ENCODE data around the gene TPH2.

Gene TPH2

GRCh38 chr12:71938728-71939385 lies at the start of gene TPH2:
Gene TPH2, plus strand, starts transcription at chr12:71938845. Its CDS starts 142 bp downstream, at chr12:71938987.
- Mint-ChIP-seq H3K9me3 (no peaks in the 10 kb centered on the region), H3K27me3 (peaks cover 35 to 41% of the 10 kb centered on the region in 2 donors), H3K4me1 (peaks cover 0 to 2% of the 10 kb centered on the region in 2 donors), H3K36me3 (no peaks in the 10 kb centered on the region), H3K27ac (no peak within 1 kb of the TSS), H3K4me3 (no peak within 1 kb of the TSS)
- DNase-seq (peak; percentile 11), ATAC-seq (replicated peaks) (peak; percentile 52 to 55)

GRCh38 chr12:71890475-71890874 lies 48.2 kb upstream of the TPH2 start:
- ATAC-seq (replicated peaks) (no peak), DNase-seq (no peak)
- Mint-ChIP-seq H3K27ac (no peak overlapping the region), H3K27me3 (no peaks in the 10 kb centered on the region), H3K9me3 (peaks cover 0 to 7% of the 10 kb centered on the region in 2 donors), H3K4me3 (no peak overlapping the region), H3K4me1 (peaks cover 4 to 12% of the 10 kb centered on the region in 2 donors), H3K36me3 (peaks cover 24 to 43% of the 10 kb centered on the region in 2 donors)

GRCh38 chr12:71892059-71892458 lies 46.6 kb upstream of the TPH2 start:
- no peak for ATAC-seq (replicated peaks)
- H3K4me3 Mint-ChIP-seq, result no peak overlapping the region
- no peak overlapping the region for H3K27ac Mint-ChIP-seq
- H3K27me3 Mint-ChIP-seq, result no peaks in the 10 kb centered on the region
- DNase-seq, result no peak
- H3K9me3 Mint-ChIP-seq, result peaks cover 0 to 7% of the 10 kb centered on the region in 2 donors
- peaks cover 2 to 12% of the 10 kb centered on the region in 2 donors for H3K4me1 Mint-ChIP-seq
- H3K36me3 Mint-ChIP-seq, result peaks cover 24 to 40% of the 10 kb centered on the region in 2 donors

- H3K27me3 Mint-ChIP-seq, result no peaks in the 10 kb centered on the region
- H3K9me3 Mint-ChIP-seq, result no peaks in the 10 kb centered on the region
- DNase-seq, result no peak
- H3K36me3 Mint-ChIP-seq, result peaks cover 19 to 36% of the 10 kb centered on the region in 2 donors
- H3K27ac Mint-ChIP-seq, result no peak overlapping the region
- no peak overlapping the region for H3K4me3 Mint-ChIP-seq
- no peaks in the 10 kb centered on the region for H3K4me1 Mint-ChIP-seq
- no peak for ATAC-seq (replicated peaks)
Observed at GRCh38 chr12:71896205-71896882, 42.3 kb upstream of the TPH2 start.

- Mint-ChIP-seq H3K9me3 (no peaks in the 10 kb centered on the region), H3K4me1 (peaks cover 7% of the 10 kb centered on the region in 2 donors), H3K36me3 (peaks cover 46 to 64% of the 10 kb centered on the region in 2 donors), H3K4me3 (no peak overlapping the region), H3K27me3 (no peaks in the 10 kb centered on the region), H3K27ac (no peak overlapping the region)
- DNase-seq (no peak), ATAC-seq (replicated peaks) (no peak)
Observed at GRCh38 chr12:71900091-71900490, 38.6 kb upstream of the TPH2 start.

GRCh38 chr12:71904629-71905028 lies 34.0 kb upstream of the TPH2 start:
- ATAC-seq (replicated peaks), result no peak
- H3K9me3 Mint-ChIP-seq, result peaks cover 0 to 3% of the 10 kb centered on the region in 2 donors
- no peak overlapping the region for H3K4me3 Mint-ChIP-seq
- no peaks in the 10 kb centered on the region for H3K27me3 Mint-ChIP-seq
- peaks cover 7% of the 10 kb centered on the region in 2 donors for H3K4me1 Mint-ChIP-seq
- H3K27ac Mint-ChIP-seq, result no peak overlapping the region
- H3K36me3 Mint-ChIP-seq, result peaks cover 56 to 70% of the 10 kb centered on the region in 2 donors
- no peak for DNase-seq

- no peaks in the 10 kb centered on the region for H3K36me3 Mint-ChIP-seq
- no peak for ATAC-seq (replicated peaks)
Observed at GRCh38 chr12:71935594-71935993, 3.1 kb upstream of the TPH2 start.

GRCh38 chr12:71940068-71940467 lies 1.4 kb downstream of the TPH2 start:
- H3K27ac Mint-ChIP-seq, result no peak overlapping the region

More at GRCh38 chr12:71935594-71935993, 3.1 kb upstream of the TPH2 start:
- DNase-seq, result no peak
- H3K27ac Mint-ChIP-seq, result no peak overlapping the region
- H3K27me3 Mint-ChIP-seq, result peaks cover 31 to 32% of the 10 kb centered on the region in 2 donors
- no peaks in the 10 kb centered on the region for H3K9me3 Mint-ChIP-seq
- peaks cover 0 to 2% of the 10 kb centered on the region in 2 donors for H3K4me1 Mint-ChIP-seq
- no peak overlapping the region for H3K4me3 Mint-ChIP-seq

GRCh38 chr12:71941174-71941573 lies 2.5 kb downstream of the TPH2 start:
- Mint-ChIP-seq H3K9me3 (no peaks in the 10 kb centered on the region), H3K4me3 (no peak overlapping the region), H3K27me3 (peaks cover 41 to 47% of the 10 kb centered on the region in 2 donors), H3K36me3 (no peaks in the 10 kb centered on the region), H3K27ac (no peak overlapping the region), H3K4me1 (peaks cover 0 to 2% of the 10 kb centered on the region in 2 donors)
- DNase-seq, result no peak
- no peak for ATAC-seq (replicated peaks)

More at GRCh38 chr12:71940068-71940467, 1.4 kb downstream of the TPH2 start:
- Mint-ChIP-seq H3K27me3 (peaks cover 40 to 47% of the 10 kb centered on the region in 2 donors), H3K4me3 (no peak overlapping the region), H3K36me3 (no peaks in the 10 kb centered on the region), H3K4me1 (peaks cover 0 to 2% of the 10 kb centered on the region in 2 donors), H3K9me3 (no peaks in the 10 kb centered on the region)
- ATAC-seq (replicated peaks), result no peak
- no peak for DNase-seq

GRCh38 chr12:71942259-71942658 lies 3.6 kb downstream of the TPH2 start:
- no peak for DNase-seq
- peaks cover 0 to 2% of the 10 kb centered on the region in 2 donors for H3K4me1 Mint-ChIP-seq
- H3K27me3 Mint-ChIP-seq, result peaks cover 47% of the 10 kb centered on the region in 2 donors
- H3K27ac Mint-ChIP-seq, result no peak overlapping the region
- ATAC-seq (replicated peaks), result no peak
- H3K4me3 Mint-ChIP-seq, result no peak overlapping the region
- H3K36me3 Mint-ChIP-seq, result no peaks in the 10 kb centered on the region
- no peaks in the 10 kb centered on the region for H3K9me3 Mint-ChIP-seq

- H3K36me3 Mint-ChIP-seq, result no peaks in the 10 kb centered on the region
- peaks cover 45 to 46% of the 10 kb centered on the region in 2 donors for H3K27me3 Mint-ChIP-seq
- peaks cover 0 to 2% of the 10 kb centered on the region in 2 donors for H3K4me1 Mint-ChIP-seq
- H3K4me3 Mint-ChIP-seq, result no peak overlapping the region
- DNase-seq (no peak), ATAC-seq (replicated peaks) (no peak)
- H3K27ac Mint-ChIP-seq, result no peak overlapping the region
- no peaks in the 10 kb centered on the region for H3K9me3 Mint-ChIP-seq
Observed at GRCh38 chr12:71942703-71943102, 4.1 kb downstream of the TPH2 start.

GRCh38 chr12:71945121-71945520 lies 6.5 kb downstream of the TPH2 start:
- H3K36me3 Mint-ChIP-seq, result no peaks in the 10 kb centered on the region
- H3K27me3 Mint-ChIP-seq, result peaks cover 29 to 35% of the 10 kb centered on the region in 2 donors
- DNase-seq, result no peak
- H3K4me1 Mint-ChIP-seq, result no peaks in the 10 kb centered on the region
- H3K4me3 Mint-ChIP-seq, result no peak overlapping the region
- ATAC-seq (replicated peaks), result no peak
- H3K9me3 Mint-ChIP-seq, result no peaks in the 10 kb centered on the region
- H3K27ac Mint-ChIP-seq, result no peak overlapping the region

GRCh38 chr12:71945883-71946282 lies 7.2 kb downstream of the TPH2 start:
- Mint-ChIP-seq H3K27ac (no peak overlapping the region), H3K27me3 (peaks cover 23 to 36% of the 10 kb centered on the region in 2 donors), H3K9me3 (no peaks in the 10 kb centered on the region), H3K4me3 (no peak overlapping the region), H3K36me3 (no peaks in the 10 kb centered on the region), H3K4me1 (no peaks in the 10 kb centered on the region)
- no peak for DNase-seq
- ATAC-seq (replicated peaks), result no peak

GRCh38 chr12:71947645-71948105 lies 9.0 kb downstream of the TPH2 start:
- Mint-ChIP-seq H3K27ac (no peak overlapping the region), H3K36me3 (no peaks in the 10 kb centered on the region), H3K27me3 (peaks cover 24 to 41% of the 10 kb centered on the region in 2 donors), H3K4me1 (no peaks in the 10 kb centered on the region), H3K4me3 (no peak overlapping the region), H3K9me3 (no peaks in the 10 kb centered on the region)
- ATAC-seq (replicated peaks) (no peak), DNase-seq (no peak)

- no peaks in the 10 kb centered on the region for H3K4me1 Mint-ChIP-seq
- H3K27ac Mint-ChIP-seq, result no peak overlapping the region
- peaks cover 30 to 47% of the 10 kb centered on the region in 2 donors for H3K27me3 Mint-ChIP-seq
- no peaks in the 10 kb centered on the region for H3K36me3 Mint-ChIP-seq
- no peaks in the 10 kb centered on the region for H3K9me3 Mint-ChIP-seq
- no peak for ATAC-seq (replicated peaks)
- DNase-seq, result no peak
- H3K4me3 Mint-ChIP-seq, result no peak overlapping the region
Observed at GRCh38 chr12:71948390-71948789, 9.7 kb downstream of the TPH2 start.

Data from stimulated activated naive B cell treated with anti-CD40 and anti-IgM and Interleukin-4, amounts not matched to agents 10 μg/mL and 1 μg/mL and 100 μg/mL, for 72 hours (primary cell).